DND-41 (cell line): ENCODE results near the gene ABHD4.

Source experiments
- ATAC-seq: fragments of 200-7000 bp; cut with Tn5 transposase; 3 replicates; pipeline ENCODE4 v1.9.1; 2021; ENCODE audit warnings: low read depth; ENCODE audit not compliant: insufficient read depth
- DNase-seq: peaks from one replicate; pipeline ENCODE4 v3.0.0-alpha.2; 2020
- H2AFZ ChIP-seq: 2 replicates; pipeline ENCODE4 v1.6.0; 2012; ENCODE audit warnings: low read depth, low read length
- H3K27ac ChIP-seq: 2 replicates; pipeline ENCODE4 v1.5.1; 2012; ENCODE audit warnings: low read length, inconsistent platforms
- H3K27me3 ChIP-seq: fragments of 200-600 bp; sonication (generic); 2 replicates; pipeline ENCODE4 v1.6.0; 2012; ENCODE audit warnings: low read length, mild to moderate bottlenecking, inconsistent platforms; ENCODE audit not compliant: insufficient read depth, poor library complexity
- H3K36me3 ChIP-seq: 2 replicates; pipeline ENCODE4 v1.5.1; 2012; ENCODE audit warnings: low read length, inconsistent platforms; ENCODE audit not compliant: insufficient read depth
- H3K4me1 ChIP-seq: 2 replicates; pipeline ENCODE4 v1.5.1; 2012; ENCODE audit warnings: mild to moderate bottlenecking, low read length; ENCODE audit not compliant: insufficient read depth
- H3K4me2 ChIP-seq: 2 replicates; pipeline ENCODE4 v1.6.0; 2012; ENCODE audit warnings: mild to moderate bottlenecking, moderate library complexity, low read length, inconsistent platforms; ENCODE audit not compliant: insufficient read depth
- H3K4me3 ChIP-seq, 2 experiments: fragments of 200-600 bp in 1 of 2; shearing (Covaris generic) in 1 of 2; 2 replicates each; pipeline ENCODE4 v1.5.1; 2012 to 2016; ENCODE audit warnings: inconsistent platforms in 2 of 2, low read length in 2 of 2, mild to moderate bottlenecking in 2 of 2, low read depth in 1 of 2, moderate library complexity in 1 of 2
- H3K79me2 ChIP-seq: 2 replicates; pipeline ENCODE4 v1.6.0; 2012; ENCODE audit warnings: low read length, inconsistent platforms; ENCODE audit not compliant: insufficient read depth
- H3K9ac ChIP-seq: 2 replicates; pipeline ENCODE4 v1.6.0; 2012; ENCODE audit warnings: low read depth, mild to moderate bottlenecking, inconsistent platforms, low read length, moderate library complexity
- H3K9me3 ChIP-seq: 2 replicates; pipeline ENCODE4 v1.5.1; 2012; ENCODE audit warnings: low read length, moderate library complexity, mild to moderate bottlenecking, inconsistent platforms; ENCODE audit not compliant: insufficient read depth, severe bottlenecking
- H4K20me1 ChIP-seq: 2 replicates; pipeline ENCODE4 v1.6.0; 2012; ENCODE audit warnings: low read length; ENCODE audit not compliant: insufficient read depth
- EZH2 ChIP-seq: IDR thresholded peaks from 3 replicates; pipeline ENCODE4 v1.6.1; 2012; ENCODE audit warnings: borderline replicate concordance, low read depth, mild to moderate bottlenecking, moderate library complexity, low read length, inconsistent platforms; ENCODE audit not compliant: severe bottlenecking
- TF ChIP-seq, protein P1 (sequence below): IDR thresholded peaks from 2 replicates; pipeline ENCODE4 v1.5.1; 2012; ENCODE audit warnings: borderline replicate concordance, low read length, moderate library complexity, mild to moderate bottlenecking; ENCODE audit not compliant: poor library complexity, severe bottlenecking; ENCODE audit errors: extremely low read depth

The ABHD4 gene

DNA sequence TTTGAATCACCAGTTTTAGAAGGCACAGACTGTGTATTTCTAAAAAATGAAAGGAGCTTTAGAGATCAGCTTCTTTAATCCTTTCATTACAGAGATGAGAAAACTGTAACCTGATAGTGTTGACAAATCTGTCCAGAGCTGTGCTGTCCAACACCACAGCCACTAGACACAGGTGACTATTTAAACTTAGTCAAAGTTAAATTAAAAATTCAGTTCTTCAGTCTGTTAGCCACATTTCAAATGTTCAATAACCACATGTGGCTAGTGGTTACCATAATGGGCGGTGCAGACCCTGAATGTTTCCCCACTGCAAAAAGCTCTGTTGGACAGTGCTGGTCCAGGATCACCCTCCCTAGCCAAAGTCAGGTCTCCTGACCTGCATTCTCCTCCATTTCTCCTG is 30.7 kb upstream of the ABHD4 start:
- no peak for ATAC-seq
- H3K4me2 ChIP-seq, result no peak overlapping the region

DNA sequence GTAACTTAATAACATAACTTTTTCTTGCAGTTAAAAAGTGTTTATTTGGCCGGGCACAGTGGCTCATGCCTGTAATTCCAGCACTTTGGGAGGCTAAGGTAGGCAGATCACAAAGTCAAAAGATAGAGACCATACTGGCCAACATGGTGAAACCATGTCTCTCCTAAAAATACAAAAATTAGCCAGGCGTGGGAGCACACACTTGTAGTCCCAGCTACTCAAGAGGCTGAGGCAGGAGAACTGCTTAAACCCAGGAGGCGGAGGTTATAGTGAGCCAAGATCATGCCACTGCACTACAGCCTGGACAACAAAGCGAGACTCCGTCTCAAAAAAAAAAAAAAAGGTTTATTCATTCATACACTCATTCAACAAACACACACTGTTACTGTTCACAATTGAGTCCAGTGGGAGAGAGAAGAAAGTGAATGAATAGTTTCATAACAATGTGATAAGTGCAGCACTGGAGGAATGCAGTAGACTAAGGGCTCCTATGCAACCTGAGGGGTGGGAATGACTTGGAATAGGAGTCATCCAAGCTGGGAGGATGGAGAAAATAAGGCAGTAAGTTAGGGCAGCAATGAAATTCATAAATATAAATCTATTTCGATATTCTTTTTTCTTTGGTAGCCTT is 28.9 kb upstream of the ABHD4 start:
- H3K9ac ChIP-seq, result no peak overlapping the region
- no peak for ATAC-seq
- no peak overlapping the region for H3K4me2 ChIP-seq
- H4K20me1 ChIP-seq, result peaks cover 54% of the 10 kb centered on the region
- no peaks in the 10 kb centered on the region for H3K4me1 ChIP-seq
- H2AFZ ChIP-seq, result no peak overlapping the region
- H3K9me3 ChIP-seq, result no peaks in the 10 kb centered on the region
- H3K4me3 ChIP-seq, result no peak overlapping the region
- DNase-seq, result no peak
- H3K27me3 ChIP-seq, result no peaks in the 10 kb centered on the region
- H3K79me2 ChIP-seq, result peaks cover 6% of the 10 kb centered on the region
- H3K36me3 ChIP-seq, result peaks cover 79% of the 10 kb centered on the region
- no peak overlapping the region for H3K27ac ChIP-seq
- no peak for TF ChIP-seq EZH2
- TF ChIP-seq, protein P1, sequence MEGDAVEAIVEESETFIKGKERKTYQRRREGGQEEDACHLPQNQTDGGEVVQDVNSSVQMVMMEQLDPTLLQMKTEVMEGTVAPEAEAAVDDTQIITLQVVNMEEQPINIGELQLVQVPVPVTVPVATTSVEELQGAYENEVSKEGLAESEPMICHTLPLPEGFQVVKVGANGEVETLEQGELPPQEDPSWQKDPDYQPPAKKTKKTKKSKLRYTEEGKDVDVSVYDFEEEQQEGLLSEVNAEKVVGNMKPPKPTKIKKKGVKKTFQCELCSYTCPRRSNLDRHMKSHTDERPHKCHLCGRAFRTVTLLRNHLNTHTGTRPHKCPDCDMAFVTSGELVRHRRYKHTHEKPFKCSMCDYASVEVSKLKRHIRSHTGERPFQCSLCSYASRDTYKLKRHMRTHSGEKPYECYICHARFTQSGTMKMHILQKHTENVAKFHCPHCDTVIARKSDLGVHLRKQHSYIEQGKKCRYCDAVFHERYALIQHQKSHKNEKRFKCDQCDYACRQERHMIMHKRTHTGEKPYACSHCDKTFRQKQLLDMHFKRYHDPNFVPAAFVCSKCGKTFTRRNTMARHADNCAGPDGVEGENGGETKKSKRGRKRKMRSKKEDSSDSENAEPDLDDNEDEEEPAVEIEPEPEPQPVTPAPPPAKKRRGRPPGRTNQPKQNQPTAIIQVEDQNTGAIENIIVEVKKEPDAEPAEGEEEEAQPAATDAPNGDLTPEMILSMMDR, result no peak

More for the DNA sequence above, 30.7 kb upstream of the ABHD4 start:
- Histone ChIP-seq H3K79me2 (peaks cover 6% of the 10 kb centered on the region), H3K27ac (no peak overlapping the region), H3K9ac (no peak overlapping the region), H3K9me3 (no peaks in the 10 kb centered on the region), H3K4me1 (peaks cover 12% of the 10 kb centered on the region), H3K27me3 (no peaks in the 10 kb centered on the region), H2AFZ (no peak overlapping the region), H4K20me1 (peaks cover 67% of the 10 kb centered on the region), H3K4me3 (no peak overlapping the region), H3K36me3 (peaks cover 71% of the 10 kb centered on the region)
- no peak for DNase-seq
- TF ChIP-seq, protein P1, result no peak
- TF ChIP-seq EZH2, result no peak

DNA sequence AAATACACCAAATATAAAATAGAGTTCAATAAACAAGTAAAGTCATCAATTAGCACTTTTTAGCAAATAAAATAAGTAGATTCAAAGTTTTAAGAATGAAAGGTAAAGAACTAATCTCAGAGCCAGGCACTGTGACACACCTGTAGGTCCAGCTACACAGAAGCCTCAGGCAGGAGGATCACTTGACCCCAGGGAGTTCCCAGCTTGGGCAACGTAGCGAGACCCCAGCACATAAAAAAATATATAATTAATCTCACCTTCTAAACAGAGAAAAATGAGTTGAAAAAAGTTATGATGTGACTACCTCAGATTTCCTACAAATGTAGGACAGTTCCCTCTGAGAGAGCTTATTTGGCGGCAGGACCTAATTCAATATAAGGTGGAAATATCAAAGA is 28.4 kb upstream of the ABHD4 start:
- DNase-seq, result no peak
- peaks cover 6% of the 10 kb centered on the region for H3K79me2 ChIP-seq
- no peaks in the 10 kb centered on the region for H3K27me3 ChIP-seq
- H4K20me1 ChIP-seq, result peaks cover 49% of the 10 kb centered on the region
- H3K36me3 ChIP-seq, result peaks cover 79% of the 10 kb centered on the region
- H3K4me1 ChIP-seq, result no peaks in the 10 kb centered on the region
- no peak overlapping the region for H3K4me2 ChIP-seq
- H3K27ac ChIP-seq, result no peak overlapping the region
- ATAC-seq, result no peak
- no peak overlapping the region for H2AFZ ChIP-seq
- no peak overlapping the region for H3K4me3 ChIP-seq
- no peak overlapping the region for H3K9ac ChIP-seq
- no peaks in the 10 kb centered on the region for H3K9me3 ChIP-seq
- TF ChIP-seq EZH2, result no peak
- TF ChIP-seq, protein P1, result no peak
